H9 (cell line): ENCODE data around the gene DISC1. TPM values are rescaled to one million over a fixed set of nuclear protein-coding genes. Genes with fewer than 3 reads are reported as not detected.

Experiments used
- DNase-seq: peaks from one replicate; pipeline ENCODE4 v3.0.0-alpha.2; 2017
- H2AFZ ChIP-seq: one replicate; pipeline ENCODE4 v1.6.1; 2013; ENCODE audit warnings: mild to moderate bottlenecking, low read length, control low read depth, moderate library complexity
- H2AK5ac ChIP-seq: 2 replicates; pipeline ENCODE4 v1.6.1; 2013; ENCODE audit warnings: low read length, control low read depth, mixed read lengths; ENCODE audit not compliant: insufficient read length
- H2BK120ac ChIP-seq: one replicate; pipeline ENCODE4 v1.6.1; 2013; ENCODE audit warnings: low read depth, mild to moderate bottlenecking, low read length, control low read depth, inconsistent platforms; ENCODE audit not compliant: poor library complexity, severe bottlenecking
- H2BK12ac ChIP-seq: 2 replicates; pipeline ENCODE4 v1.6.1; 2013; ENCODE audit warnings: low read length, control low read depth, mixed read lengths, low read depth; ENCODE audit not compliant: insufficient read length
- H2BK15ac ChIP-seq: 2 replicates; pipeline ENCODE4 v1.6.1; 2013; ENCODE audit warnings: low read depth, low read length, control low read depth
- H2BK20ac ChIP-seq: one replicate; pipeline ENCODE4 v1.6.1; 2013; ENCODE audit warnings: low read depth, mild to moderate bottlenecking, low read length, control low read depth, inconsistent platforms; ENCODE audit not compliant: poor library complexity, severe bottlenecking
- H2BK5ac ChIP-seq: 2 replicates; pipeline ENCODE4 v1.6.1; 2013; ENCODE audit warnings: low read length, control low read depth, mixed read lengths; ENCODE audit not compliant: insufficient read length
- H3K14ac ChIP-seq: 2 replicates; pipeline ENCODE4 v1.6.1; 2013; ENCODE audit warnings: low read length, control low read depth; ENCODE audit not compliant: insufficient read depth
- H3K18ac ChIP-seq: 2 replicates; pipeline ENCODE4 v1.6.1; 2013; ENCODE audit warnings: low read depth, mild to moderate bottlenecking, mixed read lengths, low read length, control low read depth; ENCODE audit not compliant: insufficient read length
- H3K23ac ChIP-seq: 2 replicates; pipeline ENCODE4 v1.6.1; 2013; ENCODE audit warnings: low read length, control low read depth, mixed read lengths, low read depth; ENCODE audit not compliant: insufficient read length
- H3K23me2 ChIP-seq: 2 replicates; pipeline ENCODE4 v1.6.1; 2013; ENCODE audit warnings: low read depth, mild to moderate bottlenecking, mixed read lengths, low read length, control low read depth; ENCODE audit not compliant: insufficient read length, poor library complexity, severe bottlenecking
- H3K27ac ChIP-seq: 2 replicates; pipeline ENCODE4 v1.5.1; 2013; ENCODE audit warnings: low read length, control low read depth, mixed read lengths, low read depth; ENCODE audit not compliant: insufficient read length
- H3K27me3 ChIP-seq: 2 replicates; pipeline ENCODE4 v1.6.1; 2013; ENCODE audit warnings: low read length, control low read depth, inconsistent platforms; ENCODE audit not compliant: insufficient read depth
- H3K4ac ChIP-seq: 2 replicates; pipeline ENCODE4 v1.6.1; 2013; ENCODE audit warnings: low read depth, mild to moderate bottlenecking, control low read depth, inconsistent platforms, low read length, moderate library complexity
- H3K4me1 ChIP-seq: 2 replicates; pipeline ENCODE4 v1.6.1; 2013; ENCODE audit warnings: low read length, control low read depth, inconsistent platforms; ENCODE audit not compliant: insufficient read depth
- H3K4me2 ChIP-seq: 2 replicates; pipeline ENCODE4 v1.6.1; 2013; ENCODE audit warnings: low read length, control low read depth, mixed read lengths; ENCODE audit not compliant: insufficient read length, insufficient read depth
- H3K56ac ChIP-seq: 2 replicates; pipeline ENCODE4 v1.6.1; 2013; ENCODE audit warnings: low read depth, mild to moderate bottlenecking, mixed read lengths, low read length, control low read depth; ENCODE audit not compliant: insufficient read length
- H3K79me1 ChIP-seq: 2 replicates; pipeline ENCODE4 v1.6.1; 2013; ENCODE audit warnings: low read depth, mild to moderate bottlenecking, moderate library complexity, low read length, control low read depth, inconsistent platforms; ENCODE audit not compliant: insufficient read depth, poor library complexity, severe bottlenecking
- H3K79me2 ChIP-seq: 2 replicates; pipeline ENCODE4 v1.6.1; 2013; ENCODE audit warnings: low read length, control low read depth, inconsistent platforms; ENCODE audit not compliant: insufficient read depth
- H3K9ac ChIP-seq: 2 replicates; pipeline ENCODE4 v1.6.1; 2013; ENCODE audit warnings: low read length, control low read depth, mixed read lengths; ENCODE audit not compliant: insufficient read length; ENCODE audit errors: extremely low read depth
- H3K9me3 ChIP-seq: one replicate; pipeline ENCODE4 v1.6.1; 2013; ENCODE audit warnings: low read depth, low read length, inconsistent platforms; ENCODE audit not compliant: control insufficient read depth
- H3T11ph ChIP-seq: one replicate; pipeline ENCODE4 v1.6.1; 2013; ENCODE audit warnings: mild to moderate bottlenecking, low read length, control low read depth, inconsistent platforms
- H4K20me1 ChIP-seq: one replicate; pipeline ENCODE4 v1.6.1; 2013; ENCODE audit not compliant: control insufficient read depth, insufficient read length, insufficient read depth
- H4K5ac ChIP-seq: 2 replicates; pipeline ENCODE4 v1.6.1; 2013; ENCODE audit warnings: low read depth, mild to moderate bottlenecking, mixed read lengths, low read length, control low read depth; ENCODE audit not compliant: insufficient read length
- H4K8ac ChIP-seq: replicated peaks from 2 replicates; pipeline ENCODE4 v1.6.1; 2013; ENCODE audit warnings: low read length, control low read depth, mixed read lengths, low read depth; ENCODE audit not compliant: insufficient read length
- H4K91ac ChIP-seq: 2 replicates; pipeline ENCODE4 v1.6.1; 2013; ENCODE audit warnings: low read depth, mild to moderate bottlenecking, moderate library complexity, mixed read lengths, low read length, control low read depth; ENCODE audit not compliant: insufficient read length
- H3K27ac Mint-ChIP-seq, 3 experiments: 2 replicates in 2 of 3; 3 replicates in 1 of 3; pipeline ENCODE4 v1.8.0; 2020 to 2021; ENCODE audit warnings: mixed read lengths in 3 of 3, mild to moderate bottlenecking in 1 of 3, moderate library complexity in 1 of 3
- H3K27me3 Mint-ChIP-seq: 2 replicates; pipeline ENCODE4 v1.8.0; 2021; ENCODE audit warnings: low read depth, mild to moderate bottlenecking, moderate library complexity, mixed read lengths
- H3K36me3 Mint-ChIP-seq, 3 experiments: 2 replicates in 2 of 3; 3 replicates in 1 of 3; pipeline ENCODE4 v1.8.0; 2020 to 2021; ENCODE audit warnings: low read depth in 3 of 3, mixed read lengths in 3 of 3; ENCODE audit not compliant: insufficient read depth in 1 of 3
- H3K4me1 Mint-ChIP-seq, 2 experiments: 2 replicates each; pipeline ENCODE4 v1.8.0; 2020; ENCODE audit warnings: mixed read lengths in 2 of 2
- H3K4me3 Mint-ChIP-seq, 2 experiments: 2 replicates in 1 of 2; 3 replicates in 1 of 2; pipeline ENCODE4 v1.8.0; 2020 to 2021; ENCODE audit warnings: mild to moderate bottlenecking in 2 of 2, mixed read lengths in 2 of 2, moderate library complexity in 1 of 2
- H3K9me3 Mint-ChIP-seq, 2 experiments: 2 replicates in 1 of 2; 3 replicates in 1 of 2; pipeline ENCODE4 v1.8.0; 2020; ENCODE audit warnings: mild to moderate bottlenecking in 2 of 2, mixed read lengths in 2 of 2, moderate library complexity in 1 of 2
- CTCF ChIP-seq: fragments of 200-600 bp; sonication (generic); conservative IDR thresholded peaks from 3 replicates; pipeline ENCODE4 v1.8.0; 2021; ENCODE audit warnings: antibody characterized with exemption, mild to moderate bottlenecking
- WGBS: extraction: QIAGEN DNeasy Blood & Tissue Kit; methylation state at CpG from one replicate; pipeline ENCODE4 v1.1.7; 2013; ENCODE audit warnings: missing lambda C conversion rate, low lambda C conversion rate, mixed read lengths; ENCODE audit not compliant: insufficient read length; ENCODE audit errors: extremely low coverage; 5-methylcytosine and 5-hydroxymethylcytosine counted together
- total RNA-seq: library from RNA; stranded (reverse); gene quantifications from 2 replicates; pipeline ENCODE4 v1.2.1, GENCODE V29; 2021

Gene DISC1
- total RNA-seq, 1 experiment from 2014 or later: 2.5 TPM

- Histone ChIP-seq H2BK5ac (no peak overlapping the region), H4K8ac (no peak overlapping the region), H3K4ac (no peak overlapping the region), H2AK5ac (no peak overlapping the region), H3K79me2 (no peaks in the 10 kb centered on the region), H4K91ac (no peak overlapping the region), H3K79me1 (no peaks in the 10 kb centered on the region), H2BK12ac (no peak overlapping the region), H3K23ac (no peak overlapping the region), H3K18ac (no peak overlapping the region), H3K14ac (no peak overlapping the region), H3K9me3 (no peaks in the 10 kb centered on the region), H4K20me1 (no peaks in the 10 kb centered on the region), H2BK120ac (no peak overlapping the region), H3K23me2 (no peaks in the 10 kb centered on the region), H3K4me1 (peaks cover 4% of the 10 kb centered on the region), H4K5ac (no peak overlapping the region), H3K27me3 (no peaks in the 10 kb centered on the region), H3K27ac (no peak overlapping the region), H2BK15ac (no peak overlapping the region), H3T11ph (no peak overlapping the region), H3K56ac (no peak overlapping the region), H3K4me2 (no peak overlapping the region), H3K9ac (no peak overlapping the region), H2AFZ (no peak overlapping the region), H2BK20ac (no peak overlapping the region)
- Mint-ChIP-seq H3K9me3 (peaks cover 3 to 4% of the 10 kb centered on the region in 2 experiments; a peak in 3 of 5 replicates), H3K27ac (no peak overlapping the region), H3K36me3 (peaks cover 2 to 4% (median 2%) of the 10 kb centered on the region in 3 experiments; a peak in 4 of 7 replicates), H3K4me3 (no peak overlapping the region), H3K27me3 (peaks cover 12% of the 10 kb centered on the region; the same call in 1 of the 2 replicates), H3K4me1 (peaks cover 18 to 20% of the 10 kb centered on the region in 2 experiments)
- WGBS: no CpG with 5 or more reads among the region's 6 CpGs
- no peak for DNase-seq
- TF ChIP-seq CTCF: no peak
These were observed 244.9 kb downstream of the DISC1 start for GRCh38 chr1:231871471-231871870.
